ENCODE measurements around the gene LTBP3.
A peak's percentile ranks its signal among the peaks of the same experiment; 100 is the strongest.

The LTBP3 gene

GRCh38 chr11:65580756-65581155 is 22.6 kb upstream of the LTBP3 start:
- H3K36me3 ChIP-seq (ENCODE audit: insufficient read depth, low read length): no peaks in the 10 kb centered on the region
- H3K9ac ChIP-seq (ENCODE audit: insufficient read length): no peak overlapping the region
- no peak overlapping the region for H3K27ac ChIP-seq
- DNase-seq (ENCODE audit: low read depth, low spot score): no peak
- H3K4me3 ChIP-seq: no peak overlapping the region
- TF ChIP-seq FOXP2 (optimal IDR thresholded peaks at IDR 0.05; ENCODE audit: control extremely low read depth, extremely low read length, insufficient read depth): no peak
- no peak for TF ChIP-seq EZH2 (IDR thresholded peaks at IDR 0.05)
- TF ChIP-seq POLR2AphosphoS5 (IDR thresholded peaks at IDR 0.05; ENCODE audit: borderline replicate concordance, low read depth, low read length): no peak
- H3K9me3 ChIP-seq (ENCODE audit: low read depth, low read length): no peaks in the 10 kb centered on the region

- H3K27ac ChIP-seq: no peak overlapping the region
- H3K9me3 ChIP-seq (ENCODE audit: low read depth, low read length): no peaks in the 10 kb centered on the region
- DNase-seq (ENCODE audit: low read depth, low spot score): no peak
- H3K9ac ChIP-seq (ENCODE audit: insufficient read length): no peak overlapping the region
- no peaks in the 10 kb centered on the region for H3K36me3 ChIP-seq (ENCODE audit: insufficient read depth, low read length)
- no peak overlapping the region for H3K4me3 ChIP-seq
- TF ChIP-seq FOXP2 (optimal IDR thresholded peaks at IDR 0.05; ENCODE audit: control extremely low read depth, extremely low read length, insufficient read depth) (no peak), POLR2AphosphoS5 (IDR thresholded peaks at IDR 0.05; ENCODE audit: borderline replicate concordance, low read depth, low read length) (no peak), EZH2 (IDR thresholded peaks at IDR 0.05) (no peak)
Observed at GRCh38 chr11:65580031-65580692, 22.0 kb upstream of the LTBP3 start.

GRCh38 chr11:65579291-65579690 is 21.1 kb upstream of the LTBP3 start:
- TF ChIP-seq POLR2AphosphoS5 (IDR thresholded peaks at IDR 0.05; ENCODE audit: borderline replicate concordance, low read depth, low read length) (no peak), EZH2 (IDR thresholded peaks at IDR 0.05) (no peak), FOXP2 (optimal IDR thresholded peaks at IDR 0.05; ENCODE audit: control extremely low read depth, extremely low read length, insufficient read depth) (no peak)
- H3K4me3 ChIP-seq: no peak overlapping the region
- no peaks in the 10 kb centered on the region for H3K9me3 ChIP-seq (ENCODE audit: low read depth, low read length)
- H3K9ac ChIP-seq (ENCODE audit: insufficient read length): no peak overlapping the region
- H3K27ac ChIP-seq: no peak overlapping the region
- no peaks in the 10 kb centered on the region for H3K36me3 ChIP-seq (ENCODE audit: insufficient read depth, low read length)
- DNase-seq (ENCODE audit: low read depth, low spot score): no peak

- TF ChIP-seq FOXP2 (optimal IDR thresholded peaks at IDR 0.05; ENCODE audit: control extremely low read depth, extremely low read length, insufficient read depth) (no peak), EZH2 (IDR thresholded peaks at IDR 0.05) (no peak), POLR2AphosphoS5 (IDR thresholded peaks at IDR 0.05; ENCODE audit: borderline replicate concordance, low read depth, low read length) (no peak)
- Histone ChIP-seq H3K9me3 (ENCODE audit: low read depth, low read length) (no peaks in the 10 kb centered on the region), H3K36me3 (ENCODE audit: insufficient read depth, low read length) (no peaks in the 10 kb centered on the region), H3K4me3 (no peak overlapping the region), H3K27ac (no peak overlapping the region), H3K9ac (ENCODE audit: insufficient read length) (no peak overlapping the region)
- no peak for DNase-seq (ENCODE audit: low read depth, low spot score)
Observed at GRCh38 chr11:65578667-65579066, 20.5 kb upstream of the LTBP3 start.

- no peak overlapping the region for H3K27ac ChIP-seq
- H3K4me3 ChIP-seq: no peak overlapping the region
- no peak overlapping the region for H3K9ac ChIP-seq (ENCODE audit: insufficient read length)
Observed at GRCh38 chr11:65578134-65578533, 20.0 kb upstream of the LTBP3 start.

GRCh38 chr11:65577756-65578109 is 19.6 kb upstream of the LTBP3 start:
- H3K9ac ChIP-seq (ENCODE audit: insufficient read length): no peak overlapping the region
- TF ChIP-seq FOXP2 (optimal IDR thresholded peaks at IDR 0.05; ENCODE audit: control extremely low read depth, extremely low read length, insufficient read depth): no peak
- TF ChIP-seq POLR2AphosphoS5 (IDR thresholded peaks at IDR 0.05; ENCODE audit: borderline replicate concordance, low read depth, low read length): no peak
- TF ChIP-seq EZH2 (IDR thresholded peaks at IDR 0.05): no peak

More at GRCh38 chr11:65578134-65578533, 20.0 kb upstream of the LTBP3 start:
- H3K36me3 ChIP-seq (ENCODE audit: insufficient read depth, low read length): no peaks in the 10 kb centered on the region
- TF ChIP-seq FOXP2 (optimal IDR thresholded peaks at IDR 0.05; ENCODE audit: control extremely low read depth, extremely low read length, insufficient read depth) (no peak), EZH2 (IDR thresholded peaks at IDR 0.05) (no peak), POLR2AphosphoS5 (IDR thresholded peaks at IDR 0.05; ENCODE audit: borderline replicate concordance, low read depth, low read length) (no peak)
- DNase-seq (ENCODE audit: low read depth, low spot score): no peak
- no peaks in the 10 kb centered on the region for H3K9me3 ChIP-seq (ENCODE audit: low read depth, low read length)

GRCh38 chr11:65576867-65577755 is 19.0 kb upstream of the LTBP3 start:
- TF ChIP-seq FOXP2 (optimal IDR thresholded peaks at IDR 0.05; ENCODE audit: control extremely low read depth, extremely low read length, insufficient read depth) (no peak), POLR2AphosphoS5 (IDR thresholded peaks at IDR 0.05; ENCODE audit: borderline replicate concordance, low read depth, low read length) (no peak), EZH2 (IDR thresholded peaks at IDR 0.05) (no peak)
- Histone ChIP-seq H3K36me3 (ENCODE audit: insufficient read depth, low read length) (no peaks in the 10 kb centered on the region), H3K4me3 (peak overlapping the region; percentile 98), H3K9me3 (ENCODE audit: low read depth, low read length) (no peaks in the 10 kb centered on the region), H3K9ac (ENCODE audit: insufficient read length) (peak overlapping the region; percentile 82), H3K27ac (no peak overlapping the region)
- no peak for DNase-seq (ENCODE audit: low read depth, low spot score)

More at GRCh38 chr11:65577756-65578109, 19.6 kb upstream of the LTBP3 start:
- Histone ChIP-seq H3K36me3 (ENCODE audit: insufficient read depth, low read length) (no peaks in the 10 kb centered on the region), H3K9me3 (ENCODE audit: low read depth, low read length) (no peaks in the 10 kb centered on the region), H3K4me3 (no peak overlapping the region), H3K27ac (no peak overlapping the region)
- DNase-seq (ENCODE audit: low read depth, low spot score): no peak

- Histone ChIP-seq H3K9ac (ENCODE audit: insufficient read length) (peak overlapping the region; percentile 82), H3K27ac (no peak overlapping the region), H3K36me3 (ENCODE audit: insufficient read depth, low read length) (no peaks in the 10 kb centered on the region), H3K4me3 (peak overlapping the region; percentile 98), H3K9me3 (ENCODE audit: low read depth, low read length) (no peaks in the 10 kb centered on the region)
- no peak for DNase-seq (ENCODE audit: low read depth, low spot score)
- TF ChIP-seq POLR2AphosphoS5 (IDR thresholded peaks at IDR 0.05; ENCODE audit: borderline replicate concordance, low read depth, low read length) (no peak), EZH2 (IDR thresholded peaks at IDR 0.05) (no peak), FOXP2 (optimal IDR thresholded peaks at IDR 0.05; ENCODE audit: control extremely low read depth, extremely low read length, insufficient read depth) (no peak)
Observed at GRCh38 chr11:65576232-65576866, 18.2 kb upstream of the LTBP3 start.

Measured in SK-N-MC (cell line).